Midbrain (tissue), 1 donor: ENCODE data around the gene ETV7.
"Not testable (repeated sequence)": the region's sequence is repeated elsewhere in the genome, so short reads cannot be mapped to it uniquely, and the experiment has no call there.

ENCODE experiments used
- DNase-seq: peaks from one replicate; lab custom pipeline; 2025; lab: John Stamatoyannopoulos, UW

ETV7 gene

DNA sequence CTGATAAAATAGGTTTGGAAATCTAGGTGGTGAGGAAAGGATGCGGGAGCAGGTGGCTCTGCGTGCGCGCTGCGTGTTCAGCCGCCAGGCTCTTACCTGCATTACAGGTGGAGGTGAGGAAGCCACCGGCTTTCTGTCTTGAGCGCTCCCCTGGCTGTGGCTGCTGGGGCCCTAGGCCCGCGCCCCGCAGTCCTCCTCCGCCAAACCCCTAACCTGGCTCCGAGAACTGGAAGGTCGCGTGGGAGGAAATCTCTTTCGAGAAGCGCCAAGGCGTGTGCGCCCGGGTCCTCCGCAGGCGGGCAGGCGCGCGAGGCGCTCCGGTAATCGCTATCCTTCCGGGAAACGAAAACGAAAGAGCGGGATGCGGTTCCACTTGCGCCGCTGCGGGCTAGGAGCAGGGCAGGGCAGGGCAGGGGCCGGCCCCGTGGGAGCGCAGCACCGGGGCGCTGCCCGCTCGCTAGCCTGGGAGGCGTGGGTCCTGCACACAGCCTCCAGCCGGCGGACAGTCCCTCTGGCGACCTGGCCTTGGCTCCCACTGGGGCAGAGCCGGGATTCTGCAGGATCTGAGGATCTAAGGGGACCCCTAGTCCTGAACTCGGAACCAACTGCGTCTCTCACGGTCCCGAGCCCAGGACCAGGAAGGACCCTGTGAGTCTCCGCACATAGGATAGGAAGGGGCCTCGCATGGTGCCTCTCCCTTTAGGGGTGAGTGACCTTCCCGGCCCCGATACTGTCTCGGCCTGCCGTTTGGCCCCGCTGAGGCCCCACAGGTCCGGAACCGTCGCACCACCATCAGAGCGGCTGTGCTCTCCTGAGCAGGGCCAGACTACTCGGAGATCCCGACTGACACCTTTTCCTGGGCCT lies at the start of gene ETV7:
Gene ETV7, minus strand, starts transcription at position 230 of the 864 bp plus-strand sequence. Its CDS starts 128 bp downstream, at position 102.
- DNase-seq = peak; percentile 2

GRCh38 chr6:36436466-36436865 lies 49.0 kb upstream of the ETV7 start:
- no peak for DNase-seq

GRCh38 chr6:36432151-36432671 lies 44.7 kb upstream of the ETV7 start:
- no peak for DNase-seq

DNA sequence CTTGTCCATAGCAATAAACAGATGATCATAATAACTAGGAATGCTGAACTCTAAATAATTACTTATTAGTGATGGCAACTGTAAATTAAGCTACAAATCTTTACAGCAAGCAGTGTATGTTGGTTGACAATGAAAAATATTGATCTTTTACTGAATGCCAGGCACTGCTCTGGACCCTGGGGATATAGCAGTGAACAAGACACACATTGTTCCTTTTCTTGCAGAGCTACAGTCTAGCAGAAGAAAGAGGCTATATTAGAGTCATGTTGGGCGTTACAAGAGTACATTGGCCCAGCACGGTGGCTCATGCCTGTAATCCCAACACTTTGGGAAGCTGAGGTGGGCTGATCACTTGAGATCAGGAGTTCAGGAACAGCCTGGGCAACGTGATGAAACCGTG lies 43.7 kb upstream of the ETV7 start:
- no peak for DNase-seq

GRCh38 chr6:36430351-36430750 lies 42.9 kb upstream of the ETV7 start:
- no peak for DNase-seq

- no peak for DNase-seq
These were observed 41.4 kb upstream of the ETV7 start for GRCh38 chr6:36428911-36429310.

GRCh38 chr6:36426622-36427021 lies 39.2 kb upstream of the ETV7 start:
- DNase-seq = no peak

DNA sequence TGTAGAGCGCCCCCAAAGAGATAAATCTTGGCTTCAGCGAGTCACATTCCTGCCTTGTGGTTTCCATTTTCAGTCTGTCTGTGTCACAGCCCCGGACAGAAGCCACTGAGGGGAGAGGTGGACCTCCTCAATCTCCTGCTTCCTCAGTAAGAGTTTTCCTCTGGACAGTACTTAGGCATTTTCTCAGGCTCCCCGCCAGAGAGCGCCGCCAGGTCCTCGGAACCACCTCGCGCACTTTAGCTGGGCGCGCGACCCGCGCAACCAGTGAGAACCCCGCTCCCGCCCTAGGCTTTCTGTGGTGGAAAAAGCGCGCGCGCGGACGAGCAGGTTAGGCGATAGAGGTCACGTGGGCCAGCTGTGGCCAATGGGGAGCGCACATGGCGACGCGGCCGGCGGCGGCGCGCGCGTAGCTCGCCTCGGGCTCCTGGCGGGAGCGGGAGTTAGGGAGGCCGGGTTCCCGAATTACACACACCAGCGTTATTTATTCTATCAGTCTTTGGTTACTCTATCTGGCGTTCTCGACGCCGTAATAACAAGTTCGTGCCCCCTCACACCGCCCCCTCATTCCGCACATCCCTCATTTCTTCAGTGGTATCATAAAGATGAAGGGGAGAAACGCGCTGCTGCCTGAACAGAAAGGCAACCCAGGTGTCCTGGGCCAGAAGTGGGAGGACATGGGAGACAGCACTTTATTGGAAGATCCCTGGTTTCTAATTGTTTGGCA lies 35.8 kb upstream of the ETV7 start:
- peak; percentile 96 for DNase-seq

GRCh38 chr6:36422714-36423100 lies 35.2 kb upstream of the ETV7 start:
- DNase-seq = peak; percentile 27

DNA sequence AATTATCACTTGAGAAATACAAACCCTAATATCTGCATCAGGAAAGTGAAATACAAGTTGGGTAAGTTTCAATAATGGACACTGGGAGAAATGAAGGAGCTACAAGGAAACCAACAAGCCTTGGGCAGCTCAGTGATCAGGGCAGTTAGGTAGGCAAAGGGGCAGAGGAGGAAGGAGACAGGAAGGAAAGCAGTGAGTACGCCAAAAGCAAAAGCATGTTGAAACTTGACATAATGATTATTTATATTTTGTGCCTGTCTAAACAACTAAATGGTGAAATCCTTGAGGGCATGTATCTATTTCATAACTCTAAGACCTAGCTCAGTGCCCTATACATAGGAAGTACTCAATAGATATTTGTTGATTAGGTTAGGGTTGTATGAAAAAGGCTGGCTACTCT lies 31.8 kb upstream of the ETV7 start:
- DNase-seq = no peak

DNA sequence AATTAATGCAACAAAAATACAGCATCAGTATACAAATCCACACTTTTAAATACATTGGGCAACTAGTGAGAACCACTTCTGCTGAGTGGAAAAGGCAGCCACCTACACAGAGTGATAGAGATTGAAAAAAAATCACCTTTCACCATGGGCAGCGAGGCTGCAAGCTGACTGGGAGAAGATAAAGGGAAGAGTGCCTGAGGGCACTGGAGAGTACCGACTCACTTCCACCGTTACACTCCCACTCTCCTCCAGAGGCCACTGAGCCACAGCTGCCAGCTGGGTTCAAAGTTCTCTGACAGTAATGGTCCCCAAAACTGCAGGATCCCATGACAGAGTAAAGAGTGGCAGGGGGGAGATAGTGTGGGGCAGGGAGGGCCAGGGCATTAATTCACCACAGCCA lies 31.1 kb upstream of the ETV7 start:
- no peak for DNase-seq

DNA sequence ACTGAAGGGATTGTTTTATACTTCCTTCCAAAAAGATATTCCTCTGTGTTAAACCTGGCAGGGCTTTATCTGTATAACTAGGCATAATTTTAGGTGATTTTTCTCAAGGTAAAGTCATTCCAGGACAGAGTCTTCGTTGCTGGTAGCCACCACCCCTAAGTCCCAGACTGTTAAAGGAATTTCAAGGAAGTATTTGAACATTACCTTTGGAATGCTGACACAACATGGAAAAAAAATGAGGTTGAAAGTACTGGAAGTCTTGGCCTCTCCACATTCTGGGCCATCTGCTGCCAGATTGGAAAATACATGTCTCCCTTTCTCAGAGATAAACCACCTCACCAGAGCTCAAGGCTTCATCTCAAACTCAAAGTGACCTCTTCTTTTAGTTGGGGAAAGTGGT lies 27.0 kb upstream of the ETV7 start:
- no peak for DNase-seq

DNA sequence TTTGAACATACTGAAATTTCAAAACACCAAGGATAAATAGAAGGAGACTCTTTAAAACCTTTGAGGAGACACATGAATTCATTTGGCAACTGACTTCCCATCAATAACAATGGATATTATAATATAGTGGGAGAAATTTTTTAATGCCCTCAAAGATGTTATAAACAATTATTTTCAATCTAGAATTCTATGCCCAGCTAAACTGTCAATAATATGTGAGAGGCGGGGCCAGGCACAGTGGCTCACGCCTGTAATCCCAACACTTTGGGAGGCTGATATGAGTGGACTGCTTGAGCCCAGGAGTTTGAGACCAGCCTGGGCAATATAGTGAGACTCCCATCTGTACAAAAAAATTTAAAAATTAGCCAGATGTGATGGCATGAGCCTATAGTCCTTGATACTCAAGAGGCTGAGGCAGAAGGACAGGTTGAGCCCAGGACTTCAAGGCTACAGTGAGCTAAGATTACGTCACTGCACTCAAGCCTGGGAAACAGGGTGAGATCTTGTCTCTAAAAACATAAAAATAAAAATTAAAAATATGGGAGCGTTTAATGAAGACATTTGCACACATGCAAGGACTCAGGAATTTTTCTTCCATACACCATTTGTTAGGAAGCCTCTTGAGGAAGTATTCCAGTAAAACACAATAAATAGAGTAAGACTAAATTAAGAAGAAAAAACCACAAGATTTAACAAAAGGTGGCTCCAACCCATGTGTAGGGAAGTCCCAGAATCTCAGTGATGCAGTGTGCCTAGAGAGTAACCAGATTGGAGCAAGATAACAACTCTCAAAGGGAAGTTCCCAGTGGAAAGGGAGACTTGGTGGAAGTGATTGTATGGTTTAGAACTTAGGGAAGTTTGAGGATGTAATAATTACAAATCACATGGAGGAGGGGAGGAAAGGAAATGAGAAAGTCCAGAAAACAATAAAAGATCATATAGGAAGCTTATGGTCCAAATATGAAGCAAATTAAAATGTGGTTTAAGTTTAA lies 26.3 kb upstream of the ETV7 start:
- DNase-seq = no peak

DNA sequence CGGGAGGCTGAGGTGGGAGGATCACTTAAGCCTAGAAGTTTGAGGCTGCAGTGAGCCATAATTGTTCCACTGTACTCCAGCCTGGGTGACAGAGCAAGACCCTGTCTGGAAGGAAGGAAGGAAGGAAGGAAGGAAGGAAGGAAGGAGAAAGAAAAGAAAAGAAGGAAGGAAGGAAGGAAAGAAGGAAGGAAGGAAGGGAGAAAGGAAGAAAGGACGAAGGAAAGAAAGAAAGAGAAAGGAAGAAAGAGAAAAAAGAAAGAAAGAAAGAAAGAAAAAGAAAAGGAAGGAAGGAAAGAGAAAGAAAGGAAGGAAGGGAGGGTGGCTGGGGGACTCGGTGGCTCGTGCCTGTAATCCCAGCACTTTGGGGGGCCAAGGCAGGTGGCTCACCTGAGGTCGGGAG lies 22.2 kb upstream of the ETV7 start:
- not testable (repeated sequence) for DNase-seq

DNA sequence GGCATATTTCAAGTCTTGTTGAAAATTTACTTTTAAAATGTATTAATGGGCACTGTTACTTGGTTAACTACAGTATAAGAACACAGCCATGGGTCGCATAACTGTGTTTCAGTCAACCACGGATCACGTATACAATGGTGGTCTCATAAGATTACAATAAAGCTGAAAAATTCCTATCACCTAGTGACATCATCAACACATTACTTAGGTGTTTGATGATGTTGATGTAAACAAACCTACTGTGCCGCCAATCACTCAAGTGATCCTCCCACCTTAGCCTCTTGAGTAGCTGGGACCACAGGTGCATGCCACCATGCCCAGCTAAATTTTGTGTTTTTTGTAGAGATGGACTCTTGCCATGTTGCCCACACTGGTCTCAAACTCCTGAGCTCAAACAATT lies 16.7 kb upstream of the ETV7 start:
- no peak for DNase-seq

DNA sequence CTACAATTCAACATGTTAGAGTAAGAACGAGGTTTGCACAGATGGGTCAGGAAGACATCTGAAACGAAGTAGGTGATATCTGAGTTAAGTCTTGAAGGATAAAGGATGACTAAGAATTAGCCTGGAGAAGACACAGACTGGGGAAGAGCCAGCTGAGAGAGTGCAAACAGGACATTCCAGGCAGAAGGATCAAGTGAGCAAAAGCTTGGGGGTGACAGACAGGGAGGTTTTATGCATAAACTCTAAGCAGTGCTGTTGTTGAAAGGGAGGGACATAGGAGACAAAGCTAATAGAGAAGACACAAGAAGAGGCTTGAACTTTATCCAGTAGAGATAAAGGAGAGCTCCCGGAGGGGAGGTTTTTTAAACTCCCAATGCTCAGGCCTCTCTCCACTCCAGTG lies 15.0 kb upstream of the ETV7 start:
- DNase-seq = no peak

- no peak for DNase-seq
These were observed 12.5 kb upstream of the ETV7 start for GRCh38 chr6:36399970-36400369.

DNA sequence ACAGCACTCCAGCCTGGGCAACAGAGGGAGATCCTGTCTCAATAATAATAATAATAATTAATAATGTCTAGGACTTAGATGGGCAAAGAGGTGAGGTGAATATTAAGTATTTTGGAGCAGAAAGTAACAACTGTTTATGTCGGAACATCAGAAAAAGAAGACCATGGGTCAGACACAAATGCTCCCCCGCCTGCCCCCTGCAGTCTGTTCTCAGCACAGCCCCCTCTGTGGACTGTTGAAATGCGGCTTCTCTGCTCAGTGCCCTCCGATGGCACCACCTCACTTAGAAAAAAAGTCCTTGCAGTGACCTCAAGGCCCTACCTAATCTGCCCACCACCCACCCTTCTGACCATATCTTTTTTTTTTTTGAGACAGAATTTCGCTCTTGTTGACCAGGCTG lies 5.2 kb upstream of the ETV7 start:
- DNase-seq = no peak

DNA sequence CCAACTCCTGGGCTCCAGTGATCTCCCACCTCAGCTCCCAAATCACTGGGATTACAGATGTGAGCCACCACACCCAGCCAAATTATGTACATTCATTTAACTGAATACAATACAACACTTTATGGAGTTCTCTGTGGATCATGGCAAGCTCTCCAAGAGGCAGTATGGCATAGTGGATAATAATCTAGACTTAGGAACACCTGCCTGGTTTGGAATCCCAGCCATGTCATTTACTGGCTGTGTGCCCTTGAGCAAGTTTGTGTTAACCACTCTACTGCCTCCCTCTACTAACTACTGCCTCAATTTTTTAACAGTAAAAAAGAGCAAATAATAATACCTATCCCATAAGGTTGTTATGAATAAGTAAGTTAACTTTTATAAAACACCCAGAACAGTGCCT lies 1.9 kb upstream of the ETV7 start:
- no peak for DNase-seq

- no peak for DNase-seq
These were observed 702 bp downstream of the ETV7 start for GRCh38 chr6:36386495-36387439.

DNA sequence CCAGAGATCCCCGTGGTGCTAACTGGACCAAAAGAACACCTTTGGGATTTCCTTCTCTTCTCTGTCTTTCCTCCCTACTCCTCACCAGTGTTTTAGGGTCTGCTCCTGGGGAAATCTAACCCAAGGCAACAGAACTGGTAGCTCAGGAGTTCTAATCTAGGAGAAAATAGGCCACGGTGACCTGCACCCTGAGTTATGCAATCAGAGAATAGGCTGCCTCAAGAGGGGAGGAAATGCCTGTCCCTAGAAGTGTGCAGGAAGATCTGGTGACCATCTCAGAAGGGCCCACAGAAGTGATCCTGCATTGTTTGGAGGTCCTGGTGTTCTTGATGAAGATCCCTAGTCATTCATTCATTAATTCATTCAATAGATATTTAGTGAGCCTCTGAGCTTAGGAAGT lies 3.4 kb downstream of the ETV7 start:
- DNase-seq = no peak
